NCI-H1048 (cell line): ENCODE measurements around the gene VPS50.

Source experiments
- DNase-seq: peaks from one replicate; lab custom pipeline; 2025; lab: John Stamatoyannopoulos, UW

The VPS50 gene, protein sequence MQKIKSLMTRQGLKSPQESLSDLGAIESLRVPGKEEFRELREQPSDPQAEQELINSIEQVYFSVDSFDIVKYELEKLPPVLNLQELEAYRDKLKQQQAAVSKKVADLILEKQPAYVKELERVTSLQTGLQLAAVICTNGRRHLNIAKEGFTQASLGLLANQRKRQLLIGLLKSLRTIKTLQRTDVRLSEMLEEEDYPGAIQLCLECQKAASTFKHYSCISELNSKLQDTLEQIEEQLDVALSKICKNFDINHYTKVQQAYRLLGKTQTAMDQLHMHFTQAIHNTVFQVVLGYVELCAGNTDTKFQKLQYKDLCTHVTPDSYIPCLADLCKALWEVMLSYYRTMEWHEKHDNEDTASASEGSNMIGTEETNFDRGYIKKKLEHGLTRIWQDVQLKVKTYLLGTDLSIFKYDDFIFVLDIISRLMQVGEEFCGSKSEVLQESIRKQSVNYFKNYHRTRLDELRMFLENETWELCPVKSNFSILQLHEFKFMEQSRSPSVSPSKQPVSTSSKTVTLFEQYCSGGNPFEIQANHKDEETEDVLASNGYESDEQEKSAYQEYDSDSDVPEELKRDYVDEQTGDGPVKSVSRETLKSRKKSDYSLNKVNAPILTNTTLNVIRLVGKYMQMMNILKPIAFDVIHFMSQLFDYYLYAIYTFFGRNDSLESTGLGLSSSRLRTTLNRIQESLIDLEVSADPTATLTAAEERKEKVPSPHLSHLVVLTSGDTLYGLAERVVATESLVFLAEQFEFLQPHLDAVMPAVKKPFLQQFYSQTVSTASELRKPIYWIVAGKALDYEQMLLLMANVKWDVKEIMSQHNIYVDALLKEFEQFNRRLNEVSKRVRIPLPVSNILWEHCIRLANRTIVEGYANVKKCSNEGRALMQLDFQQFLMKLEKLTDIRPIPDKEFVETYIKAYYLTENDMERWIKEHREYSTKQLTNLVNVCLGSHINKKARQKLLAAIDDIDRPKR

DNA sequence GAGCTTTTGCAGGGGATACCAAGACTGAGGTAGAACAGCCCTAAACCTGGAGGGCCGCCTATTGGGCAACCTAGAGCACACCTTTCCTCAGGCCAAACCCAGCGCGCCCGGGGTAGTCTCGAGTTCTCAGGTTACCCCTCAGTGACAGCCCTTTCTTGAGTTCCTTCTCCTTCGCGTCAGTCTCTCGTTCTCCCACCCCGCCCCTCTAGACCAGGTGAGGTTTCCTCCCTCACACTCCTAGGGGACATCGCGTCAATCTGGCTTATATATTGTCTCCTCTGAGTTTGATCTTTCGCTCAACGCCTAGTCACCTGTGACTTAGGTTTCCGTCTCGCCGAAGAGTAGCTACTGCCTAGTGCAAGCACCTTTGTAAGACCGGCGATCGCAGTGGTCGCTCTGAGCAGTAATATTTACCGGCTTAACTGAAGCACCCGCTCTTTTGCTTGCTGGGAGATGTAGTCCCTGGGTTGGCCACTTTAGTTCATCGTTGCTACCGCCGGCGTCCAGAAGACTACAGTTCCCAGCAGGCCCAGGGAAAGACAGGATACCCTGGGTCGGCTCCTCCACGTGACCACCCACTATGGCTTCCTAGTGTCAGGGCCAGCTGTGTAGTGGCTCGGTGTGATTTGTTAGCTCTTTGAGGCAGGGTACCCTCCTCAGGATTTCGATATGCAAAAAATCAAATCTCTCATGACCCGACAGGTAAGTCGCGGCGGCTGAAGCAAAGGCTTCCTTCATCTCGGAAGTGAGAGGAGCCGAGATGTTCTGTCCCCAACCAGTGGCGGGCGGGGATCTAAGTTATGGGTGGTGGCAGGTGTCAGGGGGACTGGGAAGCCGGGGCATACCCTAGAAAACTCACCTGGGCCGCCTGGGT is at the start of gene VPS50:
VPS50 (plus strand) TSS at position 568 of the 874 bp plus-strand sequence; CDS start at position 670, 102 bp downstream.
- peak; percentile 89 for DNase-seq

DNA sequence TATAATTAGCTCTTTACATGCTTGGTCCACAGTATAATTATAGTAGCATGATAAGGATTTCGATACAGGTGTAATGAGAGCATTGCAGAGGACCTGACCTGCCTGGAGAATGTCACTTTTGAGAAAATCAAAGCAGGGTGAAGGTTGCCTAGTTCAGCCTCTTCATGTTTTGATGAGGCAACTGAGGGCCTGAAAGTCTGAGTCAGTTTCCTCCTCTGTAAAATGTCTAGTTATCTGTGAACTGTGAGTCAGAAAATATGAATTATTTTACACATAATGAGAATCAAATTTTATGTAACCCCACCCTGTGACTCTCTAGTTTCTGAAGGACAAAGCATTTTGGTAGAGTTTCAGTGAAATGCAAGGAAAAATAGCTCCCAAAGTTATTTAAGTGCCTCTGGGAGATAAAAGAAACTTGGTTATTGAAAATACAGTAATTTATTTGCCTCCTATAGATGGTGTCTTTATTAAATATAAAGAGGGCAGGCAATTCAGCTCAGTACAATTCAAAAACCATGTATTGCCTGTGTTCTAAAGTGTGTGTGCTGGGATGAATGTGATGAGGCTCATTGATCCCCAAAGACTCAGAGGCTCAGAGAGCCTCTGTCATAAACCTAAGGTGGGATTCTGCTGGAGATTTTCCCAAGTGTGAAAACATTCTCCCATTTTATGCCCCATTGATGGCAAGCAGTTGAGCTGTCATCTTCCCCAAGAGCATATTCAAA is 46.7 kb upstream of the VPS50 start:
- no peak for DNase-seq

DNA sequence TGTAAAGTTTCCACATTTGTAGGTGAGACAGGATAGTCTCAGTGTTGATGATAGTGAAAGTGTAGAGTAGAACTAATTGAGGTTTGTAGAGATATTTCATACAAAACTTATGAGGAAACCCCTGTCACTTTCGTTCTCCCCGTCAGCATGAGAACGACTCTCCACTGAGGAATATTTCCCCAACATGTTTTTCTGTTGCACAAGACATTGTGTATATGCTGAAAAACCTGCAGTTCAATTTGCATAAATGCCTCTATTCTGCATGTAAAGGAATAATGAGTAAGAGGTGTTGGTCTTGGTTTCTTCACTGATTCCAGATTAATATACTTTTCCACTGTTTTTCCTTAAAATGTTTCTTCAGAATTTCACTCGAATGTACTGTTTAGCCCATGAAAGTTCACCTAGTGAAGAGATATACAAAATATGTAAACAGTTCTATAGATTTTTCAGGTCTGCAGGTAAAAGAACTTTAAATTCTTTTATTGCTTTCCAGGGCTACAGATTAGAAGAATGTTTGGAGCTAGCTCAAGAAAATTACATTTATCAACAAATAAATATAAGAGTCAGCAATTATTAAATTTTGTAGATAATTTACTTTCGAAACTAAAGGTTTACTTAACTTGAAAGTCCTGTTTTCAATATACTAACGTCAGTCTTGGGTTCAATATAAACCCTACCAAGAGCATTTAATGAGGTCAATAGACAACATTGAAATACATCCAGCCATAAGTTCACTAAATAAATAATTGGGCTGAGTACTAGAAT is 43.1 kb upstream of the VPS50 start:
- DNase-seq: no peak

GRCh38 chr7:93194386-93194785 is 37.8 kb upstream of the VPS50 start:
- DNase-seq: no peak

- DNase-seq: no peak
Measured at GRCh38 chr7:93196336-93196735, 35.8 kb upstream of the VPS50 start.

DNA sequence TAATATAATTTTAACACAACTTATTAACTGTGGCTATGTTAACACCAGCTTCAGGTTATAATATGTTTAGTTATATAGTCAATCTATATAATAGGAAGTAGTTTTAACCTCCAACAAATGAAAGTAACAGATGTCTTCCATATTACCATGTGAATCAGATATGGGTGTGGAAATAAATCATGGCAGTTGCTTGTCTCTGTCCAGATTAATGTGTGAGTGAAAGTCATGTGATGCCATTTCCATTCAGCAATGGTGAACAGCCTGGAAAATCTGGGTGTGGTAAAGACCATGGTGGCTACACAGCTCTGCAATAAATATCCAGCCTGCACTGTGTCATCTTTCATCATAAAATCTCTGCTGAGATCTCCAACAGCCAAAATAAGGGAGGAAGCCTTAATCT is 33.7 kb upstream of the VPS50 start:
- DNase-seq: no peak

GRCh38 chr7:93202594-93203250 is 29.4 kb upstream of the VPS50 start:
- no peak for DNase-seq

GRCh38 chr7:93203496-93203895 is 28.7 kb upstream of the VPS50 start:
- no peak for DNase-seq

GRCh38 chr7:93205046-93205445 is 27.1 kb upstream of the VPS50 start:
- DNase-seq: no peak

- no peak for DNase-seq
Measured at GRCh38 chr7:93211228-93211818, 20.8 kb upstream of the VPS50 start.

DNA sequence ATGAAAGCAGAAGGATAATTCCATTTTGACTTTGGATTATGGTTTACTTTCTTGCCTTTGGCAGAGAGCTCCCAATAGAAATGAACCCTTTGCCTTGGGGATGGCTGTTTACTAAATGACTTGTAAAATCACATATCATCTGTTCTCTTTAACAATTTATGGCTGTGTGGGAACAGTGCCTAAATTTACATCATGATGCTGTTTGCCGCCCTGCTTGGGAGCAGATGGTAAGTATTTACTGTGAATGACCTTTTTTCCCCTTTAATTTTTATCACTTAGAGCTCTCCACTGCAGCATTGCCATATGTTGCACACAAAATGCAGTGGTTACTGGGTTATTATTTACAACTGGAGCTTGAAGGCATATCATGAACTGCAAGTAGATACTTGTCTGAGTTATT is 19.3 kb upstream of the VPS50 start:
- DNase-seq: no peak

- DNase-seq: no peak
Measured at GRCh38 chr7:93218997-93219827, 13.0 kb upstream of the VPS50 start.

DNA sequence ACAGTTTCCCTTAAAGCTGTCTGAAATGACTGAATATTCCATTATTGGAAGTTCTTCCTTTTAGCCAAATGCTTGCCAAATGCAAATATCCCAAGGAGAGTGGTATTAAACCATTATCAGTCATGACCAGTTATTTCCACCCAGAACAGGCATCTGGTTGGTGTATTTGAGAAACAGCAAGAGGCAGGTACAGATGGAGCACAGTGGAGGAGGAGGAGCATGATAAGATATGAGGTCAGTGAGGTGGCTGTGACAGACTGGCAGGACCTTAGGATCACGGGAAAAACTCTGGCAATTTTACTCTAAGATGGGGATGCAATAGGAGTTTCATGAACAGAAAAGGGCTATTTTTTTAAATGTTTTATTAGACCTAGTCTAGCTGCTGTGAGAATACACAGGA is 12.3 kb upstream of the VPS50 start:
- no peak for DNase-seq

DNA sequence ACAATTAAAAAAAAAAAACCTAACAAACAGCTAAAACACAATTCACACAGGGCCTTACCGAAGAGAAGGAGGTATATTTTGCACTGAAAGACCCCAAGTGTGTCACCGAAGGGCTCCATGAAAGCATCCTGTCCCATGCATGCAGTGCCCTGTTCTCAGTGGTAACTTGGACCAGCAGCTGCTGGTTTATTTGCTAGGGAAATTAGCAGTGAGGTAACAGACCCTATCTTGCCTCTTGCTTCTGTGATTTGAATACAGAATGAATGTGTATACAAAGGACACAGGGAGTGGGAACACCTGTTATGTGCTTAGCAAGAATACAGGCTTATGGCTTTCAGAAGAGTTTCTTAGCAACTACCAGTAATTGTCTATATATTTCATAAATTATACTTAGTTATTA is 5.9 kb upstream of the VPS50 start, which contains the start of gene HEPACAM2:
HEPACAM2 (minus strand) TSS at position 160 of the 400 bp plus-strand sequence.
- peak; percentile 57 for DNase-seq

DNA sequence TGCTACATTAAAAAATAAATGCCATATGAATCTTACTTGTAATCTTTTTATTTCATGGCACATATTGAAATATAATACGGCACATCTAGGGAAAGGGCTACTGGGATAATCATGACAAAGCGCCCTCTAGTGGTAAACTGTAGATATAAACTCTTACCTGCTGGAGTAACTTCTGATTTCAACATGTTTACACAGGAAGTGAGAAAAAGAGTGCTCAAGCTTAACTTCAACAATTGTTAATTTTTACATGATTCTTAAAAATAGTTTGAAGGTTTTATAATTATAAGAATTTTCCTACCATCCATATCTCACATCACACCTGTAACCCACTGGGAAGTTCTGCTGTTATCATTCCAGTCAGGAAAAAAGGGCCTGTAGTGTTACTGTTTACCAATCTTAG is 3.9 kb upstream of the VPS50 start:
- peak; percentile 43 for DNase-seq

DNA sequence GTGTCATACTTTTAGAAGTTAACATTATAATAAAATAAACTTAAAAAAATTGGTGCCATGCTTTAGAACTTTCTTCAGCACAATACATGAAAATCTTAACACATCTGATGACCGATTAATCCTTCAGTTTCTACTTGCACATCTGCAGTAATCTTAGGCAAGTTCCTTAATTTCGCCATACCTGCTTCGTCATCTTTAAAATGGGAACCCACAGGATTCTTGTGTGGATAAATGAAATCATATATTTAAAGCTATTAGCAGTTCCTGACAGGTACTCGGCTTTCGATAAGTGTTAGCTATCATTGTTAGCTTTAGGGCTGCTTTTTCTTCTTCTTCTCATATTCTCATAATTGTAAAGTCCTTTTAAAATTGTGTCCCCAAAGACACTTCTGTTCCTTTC is 907 bp upstream of the VPS50 start:
- no peak for DNase-seq

GRCh38 chr7:93232673-93233018 is 480 bp downstream of the VPS50 start:
- no peak for DNase-seq

DNA sequence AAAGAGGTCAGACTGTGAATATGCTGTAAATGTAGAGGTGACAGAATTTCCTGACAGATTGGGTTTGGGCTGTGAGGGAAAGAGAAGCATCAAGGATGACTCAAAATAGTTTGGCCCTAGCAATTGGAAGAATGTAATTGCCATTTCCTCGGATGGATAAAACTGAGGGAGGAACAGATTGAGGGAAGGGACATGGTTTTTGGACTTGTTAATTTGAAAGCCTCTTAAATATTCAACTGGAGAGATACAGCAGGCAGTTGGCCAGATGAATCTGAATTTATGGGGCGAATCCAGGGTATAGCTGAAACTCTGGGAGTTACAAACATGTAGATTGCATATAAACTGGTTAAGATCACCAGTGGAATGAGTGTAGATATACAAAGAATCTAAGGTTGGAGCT is 3.4 kb downstream of the VPS50 start:
- no peak for DNase-seq

DNA sequence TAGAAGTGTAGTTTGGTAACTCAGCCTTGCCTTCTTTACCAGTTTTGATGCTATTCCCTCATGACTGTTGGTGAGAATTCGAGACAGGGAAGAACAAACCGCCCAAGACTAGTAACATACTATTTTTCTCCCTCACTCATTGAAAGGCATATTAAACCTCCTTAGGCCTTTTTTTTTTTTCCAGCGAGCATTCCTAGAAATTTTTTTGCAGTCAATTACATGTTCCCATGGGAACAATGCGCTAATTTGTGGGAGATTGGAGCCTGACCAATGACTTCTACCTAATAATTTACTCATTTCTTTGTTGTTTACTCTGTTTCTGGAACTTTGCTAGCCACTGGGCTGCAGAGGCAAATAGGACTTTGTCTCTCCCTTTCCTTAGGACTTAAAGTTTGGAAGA is 6.0 kb downstream of the VPS50 start:
- DNase-seq: no peak
